Right lobe of liver (tissue), 4 donors: ENCODE data around the gene NBAS.

Experiments
- CTCF ChIP-seq, 4 donors: fragments of 200-600 bp in 3 of 4; fragments of 450-650 bp in 1 of 4; IDR thresholded peaks; one replicate each; pipeline versions ENCODE4 v1.5.1 to v1.8.0; 2016 to 2022; ENCODE audit warnings: antibody characterized with exemption in 4 of 4, mild to moderate bottlenecking in 2 of 4
- POLR2A ChIP-seq: fragments of 450-650 bp; IDR thresholded peaks from one replicate; pipeline ENCODE4 v1.6.1; 2017; ENCODE audit warnings: antibody characterized with exemption, mild to moderate bottlenecking
- donor health status: DM: no; HTN: no; CAD: no.
- donor health status: DM: no; HTN: no; CAD: no.
- donor health status: DM: no; HTN: yes; CAD: no.

GRCh38 chr2:15357922-15358321 is 203.2 kb downstream of the NBAS start:
- TF ChIP-seq CTCF (IDR thresholded peaks at IDR 0.05) (no peak), POLR2A (no peak)
